Endometrium (tissue), 2 donors: ENCODE data around the gene TAB2.
"Not testable (repeated sequence)": the region's sequence is repeated elsewhere in the genome, so short reads cannot be mapped to it uniquely, and the experiment has no call there.

Source experiments
- FAIRE-seq: peaks from 2 replicates; lab custom pipeline; 2012; peaks lifted over from hg19 to GRCh38; lab: Jason Lieb, UNC
- donor health status: control.
- donor health status: control.

TAB2 gene

GRCh38 chr6:149333266-149333620 lies 15.7 kb downstream of the TAB2 start:
- FAIRE-seq = no peak

GRCh38 chr6:149334201-149334600 lies 16.7 kb downstream of the TAB2 start:
- FAIRE-seq = no peak

GRCh38 chr6:149334682-149335160 lies 17.2 kb downstream of the TAB2 start:
- no peak for FAIRE-seq

GRCh38 chr6:149335924-149336608 lies 18.6 kb downstream of the TAB2 start:
- no peak for FAIRE-seq

GRCh38 chr6:149336609-149336928 lies 19.1 kb downstream of the TAB2 start:
- FAIRE-seq = no peak

- no peak for FAIRE-seq
Observed at GRCh38 chr6:149337320-149337719, 19.8 kb downstream of the TAB2 start.

GRCh38 chr6:149340200-149340599 lies 22.7 kb downstream of the TAB2 start:
- FAIRE-seq = no peak

- no peak for FAIRE-seq
Observed at GRCh38 chr6:149342525-149342924, 25.0 kb downstream of the TAB2 start.

GRCh38 chr6:149343501-149343900 lies 26.0 kb downstream of the TAB2 start:
- FAIRE-seq = no peak

GRCh38 chr6:149346078-149346477 lies 28.6 kb downstream of the TAB2 start:
- no peak for FAIRE-seq

- FAIRE-seq = no peak
Observed at GRCh38 chr6:149347067-149347466, 29.6 kb downstream of the TAB2 start.

- not testable (repeated sequence) for FAIRE-seq
Observed at GRCh38 chr6:149349279-149349678, 31.8 kb downstream of the TAB2 start.

GRCh38 chr6:149354009-149354408 lies 36.5 kb downstream of the TAB2 start:
- FAIRE-seq = no peak

- FAIRE-seq = no peak
Observed at GRCh38 chr6:149356081-149356750, 38.7 kb downstream of the TAB2 start.

- FAIRE-seq = no peak
Observed at GRCh38 chr6:149357726-149358538, 40.4 kb downstream of the TAB2 start.

- no peak for FAIRE-seq
Observed at GRCh38 chr6:149359440-149359839, 41.9 kb downstream of the TAB2 start.

- FAIRE-seq = no peak
Observed at GRCh38 chr6:149360536-149360935, 43.0 kb downstream of the TAB2 start.

- FAIRE-seq = no peak
Observed at GRCh38 chr6:149362289-149362688, 44.8 kb downstream of the TAB2 start.

- no peak for FAIRE-seq
Observed at GRCh38 chr6:149363154-149363553, 45.6 kb downstream of the TAB2 start.

- no peak for FAIRE-seq
Observed at GRCh38 chr6:149364557-149364956, 47.0 kb downstream of the TAB2 start.

GRCh38 chr6:149365197-149365596 lies 47.7 kb downstream of the TAB2 start:
- FAIRE-seq = peak; percentile 18

- FAIRE-seq = no peak
Observed at GRCh38 chr6:149366267-149366921, 48.9 kb downstream of the TAB2 start.

- no peak for FAIRE-seq
Observed at GRCh38 chr6:149368065-149368464, 50.6 kb downstream of the TAB2 start.
